Activated T-cell treated with anti-CD3 and anti-CD28 coated beads, Interleukin-2, amount 50 U/mL, for 1 hour (primary cell): Measurements from ENCODE around the gene RNF175.
"Not testable (repeated sequence)": the region's sequence is repeated elsewhere in the genome, so short reads cannot be mapped to it uniquely, and the experiment has no call there.

Experiments used
- DNase-seq: peaks from one replicate; pipeline ENCODE4 v3.0.0-alpha.2; 2020

RNF175 gene

GRCh38 chr4:153669838-153670237 is 90.0 kb downstream of the RNF175 start:
- no peak for DNase-seq

- no peak for DNase-seq
Measured at GRCh38 chr4:153668647-153669046, 91.2 kb downstream of the RNF175 start.

GRCh38 chr4:153666505-153666904 is 93.3 kb downstream of the RNF175 start:
- not testable (repeated sequence) for DNase-seq

- DNase-seq: no peak
Measured at GRCh38 chr4:153663667-153664066, 96.2 kb downstream of the RNF175 start.

- DNase-seq: no peak
Measured at GRCh38 chr4:153661908-153662307, 97.9 kb downstream of the RNF175 start.

GRCh38 chr4:153661215-153661822 is 98.5 kb downstream of the RNF175 start:
- no peak for DNase-seq
